GM23338 (cell line): ENCODE data around the gene ANTXR2. TPM values are rescaled to one million over a fixed set of nuclear protein-coding genes. Genes with fewer than 3 reads are reported as not detected.

ENCODE experiments used
- ATAC-seq: fragments of 200-7000 bp; cut with Tn5 transposase; 3 replicates; pipeline ENCODE4 v1.9.1; 2020
- DNase-seq: peaks from one replicate; pipeline ENCODE4 v3.0.0-alpha.2; 2015; ENCODE audit warnings: low spot score
- H2AFZ ChIP-seq: fragments of 200-600 bp; sonication (generic); 2 replicates; pipeline ENCODE4 v1.8.0; 2016; ENCODE audit warnings: antibody characterized with exemption, mild to moderate bottlenecking, moderate library complexity
- H3F3A ChIP-seq: fragments of 200-600 bp; sonication (generic); replicated peaks from 2 replicates; pipeline ENCODE4 v1.8.0; 2017; ENCODE audit warnings: antibody characterized with exemption, mixed run types, low read depth
- H3K27ac ChIP-seq: fragments of 200-600 bp; sonication (generic); 2 replicates; pipeline ENCODE4 v1.6.1; 2016; ENCODE audit warnings: low read depth
- H3K27me3 ChIP-seq: fragments of 200-600 bp; sonication (generic); 2 replicates; pipeline ENCODE4 v1.8.0; 2016; ENCODE audit warnings: mild to moderate bottlenecking, mixed run types, moderate library complexity; ENCODE audit not compliant: insufficient read depth
- H3K36me3 ChIP-seq: fragments of 200-600 bp; sonication (generic); 2 replicates; pipeline ENCODE4 v1.8.0; 2016; ENCODE audit warnings: mild to moderate bottlenecking; ENCODE audit not compliant: insufficient read depth
- H3K4me1 ChIP-seq: fragments of 200-600 bp; sonication (generic); 2 replicates; pipeline ENCODE4 v1.8.0; 2016; ENCODE audit warnings: mild to moderate bottlenecking, moderate library complexity; ENCODE audit not compliant: insufficient read depth
- H3K4me2 ChIP-seq: fragments of 200-600 bp; sonication (generic); 2 replicates; pipeline ENCODE4 v1.7.1; 2017; ENCODE audit warnings: mixed run types
- H3K4me3 ChIP-seq: fragments of 200-600 bp; sonication (generic); 2 replicates; pipeline ENCODE4 v1.6.1; 2016; ENCODE audit warnings: mixed run types
- H3K79me2 ChIP-seq: fragments of 200-600 bp; sonication (generic); replicated peaks from 2 replicates; pipeline ENCODE4 v1.8.0; 2017; ENCODE audit warnings: mild to moderate bottlenecking; ENCODE audit not compliant: insufficient read depth
- H3K9me2 ChIP-seq: fragments of 200-600 bp; sonication (generic); 2 replicates; pipeline ENCODE4 v1.8.0; 2017; ENCODE audit not compliant: insufficient read depth
- H4K20me1 ChIP-seq: fragments of 200-600 bp; sonication (generic); replicated peaks from 2 replicates; pipeline ENCODE4 v1.8.0; 2017; ENCODE audit warnings: mild to moderate bottlenecking; ENCODE audit not compliant: insufficient read depth
- H3K27ac Mint-ChIP-seq: 2 replicates; pipeline ENCODE4 v1.8.0; 2020; ENCODE audit warnings: inconsistent platforms, mild to moderate bottlenecking, moderate library complexity, mixed read lengths
- H3K27me3 Mint-ChIP-seq: 3 replicates; pipeline ENCODE4 v1.8.0; 2022; ENCODE audit warnings: low read depth, mild to moderate bottlenecking, moderate library complexity, mixed read lengths, inconsistent platforms; ENCODE audit not compliant: insufficient read depth, poor library complexity
- H3K36me3 Mint-ChIP-seq: 3 replicates; pipeline ENCODE4 v1.8.0; 2021; ENCODE audit warnings: low read depth, mild to moderate bottlenecking, inconsistent platforms, moderate library complexity, mixed read lengths
- H3K4me1 Mint-ChIP-seq: 3 replicates; pipeline ENCODE4 v1.8.0; 2020; ENCODE audit warnings: mild to moderate bottlenecking, inconsistent platforms, mixed read lengths
- H3K4me3 Mint-ChIP-seq: 3 replicates; pipeline ENCODE4 v1.8.0; 2021; ENCODE audit warnings: moderate library complexity, mild to moderate bottlenecking, inconsistent platforms, mixed read lengths
- H3K9me3 Mint-ChIP-seq: 3 replicates; pipeline ENCODE4 v1.8.0; 2020; ENCODE audit warnings: moderate library complexity, mild to moderate bottlenecking, inconsistent platforms, mixed read lengths
- CREB1 ChIP-seq: fragments of 250-450 bp; sonication (Bioruptor Pico); IDR thresholded peaks from 2 replicates; pipeline ENCODE4 v1.5.0; 2020; ENCODE audit warnings: low read depth, mild to moderate bottlenecking, moderate library complexity
- ETS1 ChIP-seq: IDR thresholded peaks from 2 replicates; pipeline ENCODE4 v1.6.1; 2016; ENCODE audit warnings: antibody characterized with exemption
- EZH2 ChIP-seq: fragments of 200-600 bp; sonication (generic); IDR thresholded peaks from one replicate; pipeline ENCODE4 v1.8.0; 2017; ENCODE audit warnings: antibody characterized with exemption, mild to moderate bottlenecking, low read depth; ENCODE audit not compliant: unreplicated experiment
- EZH2phosphoT487 ChIP-seq: fragments of 200-600 bp; sonication (generic); IDR thresholded peaks from one replicate; pipeline ENCODE4 v1.8.1; 2018; ENCODE audit warnings: antibody characterized with exemption; ENCODE audit not compliant: unreplicated experiment
- JUNB ChIP-seq: IDR thresholded peaks from one replicate; pipeline ENCODE4 v1.6.1; 2016; ENCODE audit warnings: antibody characterized with exemption; ENCODE audit not compliant: unreplicated experiment
- NANOG ChIP-seq: IDR thresholded peaks from 2 replicates; pipeline ENCODE4 v1.6.1; 2016; ENCODE audit warnings: antibody characterized with exemption, borderline replicate concordance
- POLR2AphosphoS5 ChIP-seq: IDR thresholded peaks from 2 replicates; pipeline ENCODE4 v1.6.1; 2016; ENCODE audit warnings: antibody characterized with exemption, low read depth
- STAT1 ChIP-seq: IDR thresholded peaks from one replicate; pipeline ENCODE4 v1.6.1; 2016; ENCODE audit warnings: antibody characterized with exemption; ENCODE audit not compliant: unreplicated experiment
- ZNF114 ChIP-seq: fragments of 250-450 bp; sonication (Bioruptor Pico); IDR thresholded peaks from 2 replicates; pipeline ENCODE4 v1.5.0; 2020; ENCODE audit warnings: mild to moderate bottlenecking, moderate library complexity
- ZNF331 ChIP-seq: fragments of 250-450 bp; sonication (Bioruptor Pico); IDR thresholded peaks from 2 replicates; pipeline ENCODE4 v1.5.0; 2020; ENCODE audit warnings: low read depth, mild to moderate bottlenecking, moderate library complexity
- polyA plus RNA-seq: library from polyadenylated mRNA; unstranded; fragments of >200 nt; fragmentation: Nextera tagmentation; extraction: Ambion mirVana; gene quantifications from 2 replicates; pipeline ENCODE4 v1.2.1, GENCODE V29; 2016
- total RNA-seq: library from RNA; depleted of rRNA; stranded (reverse); fragments of >200 nt; shearing (Covaris generic); gene quantifications from 2 replicates; pipeline ENCODE4 v1.2.3, GENCODE V29; 2014
- TF ChIP-seq, protein P1 (sequence below), 2 experiments: fragments of 200-600 bp in 1 of 2; sonication (generic) in 1 of 2; conservative IDR thresholded peaks; 2 replicates each; pipeline versions ENCODE4 v1.5.1 to v1.6.1; 2016 to 2017; ENCODE audit warnings: antibody characterized with exemption in 2 of 2, low read depth in 2 of 2, mild to moderate bottlenecking in 2 of 2, moderate library complexity in 1 of 2
- TF ChIP-seq, protein P2 (sequence below): IDR thresholded peaks from one replicate; pipeline ENCODE4 v1.6.1; 2018; ENCODE audit warnings: antibody characterized with exemption; ENCODE audit not compliant: unreplicated experiment
- TF ChIP-seq, protein P3 (sequence below): fragments of 250-450 bp; sonication (Bioruptor Pico); IDR thresholded peaks from 2 replicates; pipeline ENCODE4 v1.5.0; 2020; ENCODE audit warnings: mild to moderate bottlenecking, moderate library complexity

Gene ANTXR2
- total and polyA plus RNA-seq, 2 experiments from 2014 or later: 2.0 to 5.3 TPM

DNA sequence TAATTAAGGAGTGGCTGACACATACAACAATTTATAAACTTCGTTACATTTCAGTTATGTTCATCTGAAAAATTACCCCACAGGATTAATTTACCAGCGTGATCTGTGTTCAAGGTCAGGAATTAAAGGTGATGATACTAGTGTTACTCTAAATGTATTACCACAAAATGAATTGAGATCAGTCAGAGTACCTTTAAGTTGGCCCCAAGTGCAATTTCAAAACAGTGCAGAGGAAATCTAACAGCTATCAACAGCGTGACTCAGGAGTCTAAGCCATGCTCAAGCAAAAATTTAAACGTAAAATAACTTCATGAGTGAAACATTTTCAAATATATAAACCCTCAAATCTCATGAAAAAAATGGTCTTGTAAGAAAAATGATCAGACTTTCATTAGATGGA, 18.7 kb downstream of the ANTXR2 start:
- no peaks in the 10 kb centered on the region for H3K36me3 ChIP-seq
- H3K27ac ChIP-seq: no peak overlapping the region
- H3F3A ChIP-seq: no peaks in the 10 kb centered on the region
- peaks cover 2% of the 10 kb centered on the region; the same call in 1 of the 2 replicates for H3K9me2 ChIP-seq
- H3K27me3 Mint-ChIP-seq: peaks cover 2% of the 10 kb centered on the region
- no peak overlapping the region for H2AFZ ChIP-seq
- H3K27me3 ChIP-seq: no peaks in the 10 kb centered on the region
- no peak overlapping the region for H3K27ac Mint-ChIP-seq
- no peak overlapping the region for H3K4me2 ChIP-seq
- no peaks in the 10 kb centered on the region for H4K20me1 ChIP-seq
- H3K79me2 ChIP-seq: no peaks in the 10 kb centered on the region
- DNase-seq (no peak), ATAC-seq (no peak)
- peaks cover 31% of the 10 kb centered on the region for H3K4me1 ChIP-seq
- no peak overlapping the region for H3K4me3 ChIP-seq
- peaks cover 52% of the 10 kb centered on the region for H3K4me1 Mint-ChIP-seq
- no peak for TF ChIP-seq ZNF331
- TF ChIP-seq EZH2phosphoT487: no peak
- TF ChIP-seq STAT1: no peak
- no peak for TF ChIP-seq ZNF114 (CRISPR knock-in tag)
- TF ChIP-seq NANOG: no peak
- no peak for TF ChIP-seq EZH2
- TF ChIP-seq CREB1 (CRISPR knock-in tag): no peak
- TF ChIP-seq, protein P1, sequence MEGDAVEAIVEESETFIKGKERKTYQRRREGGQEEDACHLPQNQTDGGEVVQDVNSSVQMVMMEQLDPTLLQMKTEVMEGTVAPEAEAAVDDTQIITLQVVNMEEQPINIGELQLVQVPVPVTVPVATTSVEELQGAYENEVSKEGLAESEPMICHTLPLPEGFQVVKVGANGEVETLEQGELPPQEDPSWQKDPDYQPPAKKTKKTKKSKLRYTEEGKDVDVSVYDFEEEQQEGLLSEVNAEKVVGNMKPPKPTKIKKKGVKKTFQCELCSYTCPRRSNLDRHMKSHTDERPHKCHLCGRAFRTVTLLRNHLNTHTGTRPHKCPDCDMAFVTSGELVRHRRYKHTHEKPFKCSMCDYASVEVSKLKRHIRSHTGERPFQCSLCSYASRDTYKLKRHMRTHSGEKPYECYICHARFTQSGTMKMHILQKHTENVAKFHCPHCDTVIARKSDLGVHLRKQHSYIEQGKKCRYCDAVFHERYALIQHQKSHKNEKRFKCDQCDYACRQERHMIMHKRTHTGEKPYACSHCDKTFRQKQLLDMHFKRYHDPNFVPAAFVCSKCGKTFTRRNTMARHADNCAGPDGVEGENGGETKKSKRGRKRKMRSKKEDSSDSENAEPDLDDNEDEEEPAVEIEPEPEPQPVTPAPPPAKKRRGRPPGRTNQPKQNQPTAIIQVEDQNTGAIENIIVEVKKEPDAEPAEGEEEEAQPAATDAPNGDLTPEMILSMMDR (conservative IDR thresholded peaks at IDR 0.05; ENCODE audit: low read depth in 2 of 2): no peak
- TF ChIP-seq, protein P2, sequence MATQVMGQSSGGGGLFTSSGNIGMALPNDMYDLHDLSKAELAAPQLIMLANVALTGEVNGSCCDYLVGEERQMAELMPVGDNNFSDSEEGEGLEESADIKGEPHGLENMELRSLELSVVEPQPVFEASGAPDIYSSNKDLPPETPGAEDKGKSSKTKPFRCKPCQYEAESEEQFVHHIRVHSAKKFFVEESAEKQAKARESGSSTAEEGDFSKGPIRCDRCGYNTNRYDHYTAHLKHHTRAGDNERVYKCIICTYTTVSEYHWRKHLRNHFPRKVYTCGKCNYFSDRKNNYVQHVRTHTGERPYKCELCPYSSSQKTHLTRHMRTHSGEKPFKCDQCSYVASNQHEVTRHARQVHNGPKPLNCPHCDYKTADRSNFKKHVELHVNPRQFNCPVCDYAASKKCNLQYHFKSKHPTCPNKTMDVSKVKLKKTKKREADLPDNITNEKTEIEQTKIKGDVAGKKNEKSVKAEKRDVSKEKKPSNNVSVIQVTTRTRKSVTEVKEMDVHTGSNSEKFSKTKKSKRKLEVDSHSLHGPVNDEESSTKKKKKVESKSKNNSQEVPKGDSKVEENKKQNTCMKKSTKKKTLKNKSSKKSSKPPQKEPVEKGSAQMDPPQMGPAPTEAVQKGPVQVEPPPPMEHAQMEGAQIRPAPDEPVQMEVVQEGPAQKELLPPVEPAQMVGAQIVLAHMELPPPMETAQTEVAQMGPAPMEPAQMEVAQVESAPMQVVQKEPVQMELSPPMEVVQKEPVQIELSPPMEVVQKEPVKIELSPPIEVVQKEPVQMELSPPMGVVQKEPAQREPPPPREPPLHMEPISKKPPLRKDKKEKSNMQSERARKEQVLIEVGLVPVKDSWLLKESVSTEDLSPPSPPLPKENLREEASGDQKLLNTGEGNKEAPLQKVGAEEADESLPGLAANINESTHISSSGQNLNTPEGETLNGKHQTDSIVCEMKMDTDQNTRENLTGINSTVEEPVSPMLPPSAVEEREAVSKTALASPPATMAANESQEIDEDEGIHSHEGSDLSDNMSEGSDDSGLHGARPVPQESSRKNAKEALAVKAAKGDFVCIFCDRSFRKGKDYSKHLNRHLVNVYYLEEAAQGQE: no peak
- no peak for TF ChIP-seq POLR2AphosphoS5
- TF ChIP-seq, protein P3, sequence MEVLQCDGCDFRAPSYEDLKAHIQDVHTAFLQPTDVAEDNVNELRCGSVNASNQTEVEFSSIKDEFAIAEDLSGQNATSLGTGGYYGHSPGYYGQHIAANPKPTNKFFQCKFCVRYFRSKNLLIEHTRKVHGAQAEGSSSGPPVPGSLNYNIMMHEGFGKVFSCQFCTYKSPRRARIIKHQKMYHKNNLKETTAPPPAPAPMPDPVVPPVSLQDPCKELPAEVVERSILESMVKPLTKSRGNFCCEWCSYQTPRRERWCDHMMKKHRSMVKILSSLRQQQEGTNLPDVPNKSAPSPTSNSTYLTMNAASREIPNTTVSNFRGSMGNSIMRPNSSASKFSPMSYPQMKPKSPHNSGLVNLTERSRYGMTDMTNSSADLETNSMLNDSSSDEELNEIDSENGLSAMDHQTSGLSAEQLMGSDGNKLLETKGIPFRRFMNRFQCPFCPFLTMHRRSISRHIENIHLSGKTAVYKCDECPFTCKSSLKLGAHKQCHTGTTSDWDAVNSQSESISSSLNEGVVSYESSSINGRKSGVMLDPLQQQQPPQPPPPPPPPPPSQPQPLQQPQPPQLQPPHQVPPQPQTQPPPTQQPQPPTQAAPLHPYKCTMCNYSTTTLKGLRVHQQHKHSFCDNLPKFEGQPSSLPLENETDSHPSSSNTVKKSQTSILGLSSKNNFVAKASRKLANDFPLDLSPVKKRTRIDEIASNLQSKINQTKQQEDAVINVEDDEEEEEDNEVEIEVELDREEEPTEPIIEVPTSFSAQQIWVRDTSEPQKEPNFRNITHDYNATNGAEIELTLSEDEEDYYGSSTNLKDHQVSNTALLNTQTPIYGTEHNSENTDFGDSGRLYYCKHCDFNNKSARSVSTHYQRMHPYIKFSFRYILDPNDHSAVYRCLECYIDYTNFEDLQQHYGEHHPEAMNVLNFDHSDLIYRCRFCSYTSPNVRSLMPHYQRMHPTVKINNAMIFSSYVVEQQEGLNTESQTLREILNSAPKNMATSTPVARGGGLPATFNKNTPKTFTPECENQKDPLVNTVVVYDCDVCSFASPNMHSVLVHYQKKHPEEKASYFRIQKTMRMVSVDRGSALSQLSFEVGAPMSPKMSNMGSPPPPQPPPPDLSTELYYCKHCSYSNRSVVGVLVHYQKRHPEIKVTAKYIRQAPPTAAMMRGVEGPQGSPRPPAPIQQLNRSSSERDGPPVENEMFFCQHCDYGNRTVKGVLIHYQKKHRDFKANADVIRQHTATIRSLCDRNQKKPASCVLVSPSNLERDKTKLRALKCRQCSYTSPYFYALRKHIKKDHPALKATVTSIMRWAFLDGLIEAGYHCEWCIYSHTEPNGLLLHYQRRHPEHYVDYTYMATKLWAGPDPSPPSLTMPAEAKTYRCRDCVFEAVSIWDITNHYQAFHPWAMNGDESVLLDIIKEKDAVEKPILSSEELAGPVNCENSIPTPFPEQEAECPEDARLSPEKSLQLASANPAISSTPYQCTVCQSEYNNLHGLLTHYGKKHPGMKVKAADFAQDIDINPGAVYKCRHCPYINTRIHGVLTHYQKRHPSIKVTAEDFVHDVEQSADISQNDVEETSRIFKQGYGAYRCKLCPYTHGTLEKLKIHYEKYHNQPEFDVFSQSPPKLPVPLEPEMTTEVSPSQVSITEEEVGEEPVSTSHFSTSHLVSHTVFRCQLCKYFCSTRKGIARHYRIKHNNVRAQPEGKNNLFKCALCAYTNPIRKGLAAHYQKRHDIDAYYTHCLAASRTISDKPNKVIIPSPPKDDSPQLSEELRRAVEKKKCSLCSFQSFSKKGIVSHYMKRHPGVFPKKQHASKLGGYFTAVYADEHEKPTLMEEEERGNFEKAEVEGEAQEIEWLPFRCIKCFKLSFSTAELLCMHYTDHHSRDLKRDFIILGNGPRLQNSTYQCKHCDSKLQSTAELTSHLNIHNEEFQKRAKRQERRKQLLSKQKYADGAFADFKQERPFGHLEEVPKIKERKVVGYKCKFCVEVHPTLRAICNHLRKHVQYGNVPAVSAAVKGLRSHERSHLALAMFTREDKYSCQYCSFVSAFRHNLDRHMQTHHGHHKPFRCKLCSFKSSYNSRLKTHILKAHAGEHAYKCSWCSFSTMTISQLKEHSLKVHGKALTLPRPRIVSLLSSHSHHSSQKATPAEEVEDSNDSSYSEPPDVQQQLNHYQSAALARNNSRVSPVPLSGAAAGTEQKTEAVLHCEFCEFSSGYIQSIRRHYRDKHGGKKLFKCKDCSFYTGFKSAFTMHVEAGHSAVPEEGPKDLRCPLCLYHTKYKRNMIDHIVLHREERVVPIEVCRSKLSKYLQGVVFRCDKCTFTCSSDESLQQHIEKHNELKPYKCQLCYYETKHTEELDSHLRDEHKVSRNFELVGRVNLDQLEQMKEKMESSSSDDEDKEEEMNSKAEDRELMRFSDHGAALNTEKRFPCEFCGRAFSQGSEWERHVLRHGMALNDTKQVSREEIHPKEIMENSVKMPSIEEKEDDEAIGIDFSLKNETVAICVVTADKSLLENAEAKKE (CRISPR knock-in tag): no peak
- TF ChIP-seq JUNB: no peak
- no peak for TF ChIP-seq ETS1
- no peaks in the 10 kb centered on the region for H3K36me3 Mint-ChIP-seq
- H3K4me3 Mint-ChIP-seq: no peak overlapping the region
- no peaks in the 10 kb centered on the region for H3K9me3 Mint-ChIP-seq
